ENCODE results near the gene DOCK3. TPM values are rescaled to one million over a fixed set of nuclear protein-coding genes. Genes with fewer than 3 reads are reported as not detected.

The DOCK3 gene
- total and polyA plus RNA-seq, 2 of the 4 experiments (the other 2 are of a cell fraction): under 0.01 to 0.12 TPM

DNA sequence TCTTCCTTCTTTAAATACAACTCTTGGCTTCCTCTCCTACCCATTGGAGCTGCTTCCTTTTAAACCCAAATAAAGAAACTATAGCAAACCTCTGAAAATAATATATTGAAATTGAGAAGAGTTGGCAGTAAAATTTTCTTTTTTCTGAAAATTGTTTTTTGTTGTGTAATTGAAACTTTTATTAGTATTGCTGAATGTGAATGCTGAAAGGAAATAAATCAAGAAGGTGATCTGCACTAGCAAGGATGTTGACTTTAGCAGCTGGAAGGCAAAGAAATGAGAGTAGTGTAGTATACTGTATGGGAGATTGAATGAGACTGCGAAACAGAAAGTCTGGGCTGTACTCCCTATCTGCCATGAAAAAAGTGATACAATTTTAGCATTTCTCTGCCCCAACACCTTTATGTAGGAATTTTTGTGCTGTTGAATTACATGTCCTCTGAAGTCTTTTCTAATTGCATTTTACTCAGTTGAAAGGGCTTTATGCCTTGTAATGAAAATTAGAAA is 166.3 kb downstream of the DOCK3 start:
- Histone ChIP-seq H3K4me1 (ENCODE audit: control insufficient read depth, insufficient read depth, low read length) (no peaks in the 10 kb centered on the region), H3K23ac (ENCODE audit: low read depth, low read length) (no peak overlapping the region), H3K56ac (ENCODE audit: extremely low read depth, insufficient read depth, low read length) (no peak overlapping the region), H2BK5ac (ENCODE audit: low read depth, low read length, poor library complexity, severe bottlenecking) (no peak overlapping the region), H3K4me3 (ENCODE audit: insufficient read depth, low read depth, low read length) (no peak overlapping the region), H2BK20ac (ENCODE audit: low read depth, low read length) (no peak overlapping the region), H2BK120ac (ENCODE audit: low read depth, low read length) (no peak overlapping the region), H3K36me3 (ENCODE audit: control insufficient read depth, insufficient read depth, low read length) (no peaks in the 10 kb centered on the region), H4K5ac (ENCODE audit: low read depth, low read length) (no peak overlapping the region), H4K8ac (ENCODE audit: low read depth in 2 of 2, low read length in 2 of 2) (no peak overlapping the region), H2BK15ac (ENCODE audit: low read depth, low read length) (no peak overlapping the region), H3K79me1 (ENCODE audit: low read depth in 1 of 2, low read length in 2 of 2) (no peaks in the 10 kb centered on the region), H3K9me1 (ENCODE audit: insufficient read depth, low read length) (no peaks in the 10 kb centered on the region), H3K4me2 (ENCODE audit: low read depth, low read length) (no peak overlapping the region), H3K27me3 (ENCODE audit: control insufficient read depth, insufficient read depth, low read length) (no peaks in the 10 kb centered on the region), H2AFZ (replicated peaks; ENCODE audit: low read length, poor library complexity) (no peak overlapping the region), H2AK5ac (ENCODE audit: low read depth, low read length) (no peak overlapping the region), H3K9ac (ENCODE audit: low read depth, low read length) (no peak overlapping the region), H3K9me3 (ENCODE audit: control insufficient read depth, insufficient read depth, low read length) (no peaks in the 10 kb centered on the region), H3K27ac (ENCODE audit: insufficient read depth, low read length) (no peak overlapping the region), H3K4ac (ENCODE audit: low read depth, low read length) (no peak overlapping the region), H3K18ac (ENCODE audit: low read depth, low read length) (no peak overlapping the region), H4K91ac (ENCODE audit: insufficient read depth, low read depth, low read length) (no peak overlapping the region), H2AK9ac (replicated peaks; ENCODE audit: low read depth, low read length, poor library complexity) (no peak overlapping the region), H4K20me1 (ENCODE audit: insufficient read depth, low read length) (no peaks in the 10 kb centered on the region), H3K14ac (replicated peaks; ENCODE audit: low read depth, low read length) (no peak overlapping the region)
- CTCF ChIA-PET: no interaction called here
- dilution Hi-C loops (cut with HindIII; ENCODE audit: low sequenced_read_pairs, unreplicated experiment) (no loop called here), intact Hi-C loops (cut with micrococcal nuclease) (no loop called here), in situ Hi-C loops (cut with MboI; ENCODE audit: low sequenced_read_pairs) (no loop called here)
- ATAC-seq (ENCODE audit: low read depth) (no peak), DNase-seq (no peak)
- BruUV-seq (replicated peaks): no TSS peak
- POLR2A ChIA-PET (ENCODE audit: unreplicated experiment): no interaction called here
- no peak for TF ChIP-seq RCOR1 (IDR thresholded peaks at IDR 0.05; ENCODE audit: insufficient replicate concordance, low read length)
- no peak for TF ChIP-seq MXI1 (IDR thresholded peaks at IDR 0.05; ENCODE audit: borderline replicate concordance, low read depth, low read length)
- TF ChIP-seq, protein P1, sequence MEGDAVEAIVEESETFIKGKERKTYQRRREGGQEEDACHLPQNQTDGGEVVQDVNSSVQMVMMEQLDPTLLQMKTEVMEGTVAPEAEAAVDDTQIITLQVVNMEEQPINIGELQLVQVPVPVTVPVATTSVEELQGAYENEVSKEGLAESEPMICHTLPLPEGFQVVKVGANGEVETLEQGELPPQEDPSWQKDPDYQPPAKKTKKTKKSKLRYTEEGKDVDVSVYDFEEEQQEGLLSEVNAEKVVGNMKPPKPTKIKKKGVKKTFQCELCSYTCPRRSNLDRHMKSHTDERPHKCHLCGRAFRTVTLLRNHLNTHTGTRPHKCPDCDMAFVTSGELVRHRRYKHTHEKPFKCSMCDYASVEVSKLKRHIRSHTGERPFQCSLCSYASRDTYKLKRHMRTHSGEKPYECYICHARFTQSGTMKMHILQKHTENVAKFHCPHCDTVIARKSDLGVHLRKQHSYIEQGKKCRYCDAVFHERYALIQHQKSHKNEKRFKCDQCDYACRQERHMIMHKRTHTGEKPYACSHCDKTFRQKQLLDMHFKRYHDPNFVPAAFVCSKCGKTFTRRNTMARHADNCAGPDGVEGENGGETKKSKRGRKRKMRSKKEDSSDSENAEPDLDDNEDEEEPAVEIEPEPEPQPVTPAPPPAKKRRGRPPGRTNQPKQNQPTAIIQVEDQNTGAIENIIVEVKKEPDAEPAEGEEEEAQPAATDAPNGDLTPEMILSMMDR (conservative IDR thresholded peaks at IDR 0.05; ENCODE audit: low read depth, low read length): no peak
- no peak for TF ChIP-seq NFE2L2 (IDR thresholded peaks at IDR 0.05; ENCODE audit: low read depth, low read length)
- TF ChIP-seq, protein P2, sequence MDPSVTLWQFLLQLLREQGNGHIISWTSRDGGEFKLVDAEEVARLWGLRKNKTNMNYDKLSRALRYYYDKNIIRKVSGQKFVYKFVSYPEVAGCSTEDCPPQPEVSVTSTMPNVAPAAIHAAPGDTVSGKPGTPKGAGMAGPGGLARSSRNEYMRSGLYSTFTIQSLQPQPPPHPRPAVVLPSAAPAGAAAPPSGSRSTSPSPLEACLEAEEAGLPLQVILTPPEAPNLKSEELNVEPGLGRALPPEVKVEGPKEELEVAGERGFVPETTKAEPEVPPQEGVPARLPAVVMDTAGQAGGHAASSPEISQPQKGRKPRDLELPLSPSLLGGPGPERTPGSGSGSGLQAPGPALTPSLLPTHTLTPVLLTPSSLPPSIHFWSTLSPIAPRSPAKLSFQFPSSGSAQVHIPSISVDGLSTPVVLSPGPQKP (IDR thresholded peaks at IDR 0.05; ENCODE audit: borderline replicate concordance, low read depth, low read length): no peak
- WGBS, 2 experiments (ENCODE audit: extremely low coverage in 2 of 2, insufficient read length in 1 of 2): no CpG with 5 or more reads among the region's 1 CpG

All from IMR-90 (cell line).